Smooth muscle cell (in vitro differentiated cells): ENCODE measurements around the gene ABCC1. TPM values are rescaled to one million over a fixed set of nuclear protein-coding genes. Genes with fewer than 3 reads are reported as not detected.

Experiments
- DNase-seq: peaks from one replicate; lab custom pipeline; 2025; ENCODE audit not compliant: unreplicated experiment; lab: John Stamatoyannopoulos, UW
- H2AFZ ChIP-seq: fragments of 200-600 bp; sonication (generic); 2 replicates; pipeline ENCODE4 v1.6.0; 2016; ENCODE audit warnings: antibody characterized with exemption, low read depth, mild to moderate bottlenecking
- H3F3A ChIP-seq: fragments of 200-600 bp; sonication (generic); 2 replicates; pipeline ENCODE4 v1.6.0; 2017; ENCODE audit warnings: antibody characterized with exemption, low read depth
- H3K27ac ChIP-seq: fragments of 200-600 bp; sonication (generic); 2 replicates; pipeline ENCODE4 v1.5.1; 2016; ENCODE audit warnings: low read depth, mild to moderate bottlenecking
- H3K27me3 ChIP-seq: fragments of 200-600 bp; sonication (generic); 2 replicates; pipeline ENCODE4 v1.6.1; 2016; ENCODE audit warnings: low read depth, mild to moderate bottlenecking
- H3K36me3 ChIP-seq: fragments of 200-600 bp; sonication (generic); 2 replicates; pipeline ENCODE4 v1.5.1; 2016; ENCODE audit warnings: low read depth
- H3K4me1 ChIP-seq: fragments of 200-600 bp; sonication (generic); 2 replicates; pipeline ENCODE4 v1.5.1; 2016; ENCODE audit warnings: low read depth
- H3K4me2 ChIP-seq: fragments of 200-600 bp; sonication (generic); 2 replicates; pipeline ENCODE4 v1.6.0; 2016; ENCODE audit warnings: mild to moderate bottlenecking
- H3K4me3 ChIP-seq: fragments of 200-600 bp; sonication (generic); 2 replicates; pipeline ENCODE4 v1.5.1; 2016; ENCODE audit warnings: mild to moderate bottlenecking
- H3K79me2 ChIP-seq: fragments of 200-600 bp; sonication (generic); 2 replicates; pipeline ENCODE4 v1.6.0; 2016; ENCODE audit warnings: low read depth, mild to moderate bottlenecking
- H3K9ac ChIP-seq: fragments of 200-600 bp; sonication (generic); 2 replicates; pipeline ENCODE4 v1.6.0; 2016; ENCODE audit warnings: low read depth
- H3K9me3 ChIP-seq: fragments of 200-600 bp; sonication (generic); replicated peaks from 2 replicates; pipeline ENCODE4 v1.5.1; 2016; ENCODE audit warnings: low read depth
- H4K20me1 ChIP-seq: fragments of 200-600 bp; sonication (generic); 2 replicates; pipeline ENCODE4 v1.6.0; 2016; ENCODE audit warnings: low read depth
- CTCF ChIP-seq: fragments of 200-600 bp; sonication (generic); IDR thresholded peaks from 2 replicates; pipeline ENCODE4 v1.5.1; 2017; ENCODE audit warnings: borderline replicate concordance, mild to moderate bottlenecking, antibody characterized with exemption; ENCODE audit not compliant: insufficient read depth, poor library complexity, severe bottlenecking
- WGBS: methylation state at CpG from one replicate; pipeline ENCODE4 v1.1.7; 2016; ENCODE audit warnings: low lambda C conversion rate; 5-methylcytosine and 5-hydroxymethylcytosine counted together
- polyA plus RNA-seq: library from polyadenylated mRNA; unstranded; fragments of >200 nt; fragmentation: Nextera tagmentation; extraction: Ambion mirVana; gene quantifications from 2 replicates; pipeline ENCODE4 v1.2.1, GENCODE V29; 2016
- total RNA-seq: library from RNA; depleted of rRNA; stranded (reverse); fragments of >200 nt; gene quantifications from 2 replicates; pipeline ENCODE4 v1.2.3, GENCODE V29; 2014

The ABCC1 gene
- total and polyA plus RNA-seq, 2 experiments from 2014 or later: 10.2 to 22.7 TPM

GRCh38 chr16:16030449-16030848 lies 81.0 kb downstream of the ABCC1 start:
- no peaks in the 10 kb centered on the region for H4K20me1 ChIP-seq
- WGBS: 98% methylated on average over 8 of the region's 8 CpGs
- no peak for DNase-seq
- H3K9me3 ChIP-seq: no peaks in the 10 kb centered on the region
- no peak overlapping the region for H3K4me2 ChIP-seq
- no peaks in the 10 kb centered on the region for H3K36me3 ChIP-seq
- H3K79me2 ChIP-seq: no peaks in the 10 kb centered on the region
- H2AFZ ChIP-seq: no peak overlapping the region
- no peak overlapping the region for H3K27ac ChIP-seq
- no peak for TF ChIP-seq CTCF
- H3F3A ChIP-seq: no peaks in the 10 kb centered on the region
- H3K27me3 ChIP-seq: no peaks in the 10 kb centered on the region
- H3K9ac ChIP-seq: no peak overlapping the region
- no peak overlapping the region for H3K4me3 ChIP-seq
- H3K4me1 ChIP-seq: no peaks in the 10 kb centered on the region

- WGBS: 100% methylated on average over 6 of the region's 6 CpGs
- no peak for TF ChIP-seq CTCF
- Histone ChIP-seq H3K9me3 (no peaks in the 10 kb centered on the region), H3K27ac (no peak overlapping the region), H3K4me3 (no peak overlapping the region), H3K4me2 (no peak overlapping the region), H2AFZ (no peak overlapping the region), H4K20me1 (no peaks in the 10 kb centered on the region), H3F3A (no peaks in the 10 kb centered on the region), H3K4me1 (no peaks in the 10 kb centered on the region), H3K27me3 (no peaks in the 10 kb centered on the region), H3K9ac (no peak overlapping the region), H3K79me2 (no peaks in the 10 kb centered on the region), H3K36me3 (no peaks in the 10 kb centered on the region)
- DNase-seq: no peak
Measured at GRCh38 chr16:16031401-16031800, 82.0 kb downstream of the ABCC1 start.

GRCh38 chr16:16032271-16032979 lies 83.0 kb downstream of the ABCC1 start:
- Histone ChIP-seq H3K4me2 (no peak overlapping the region), H4K20me1 (no peaks in the 10 kb centered on the region), H3K9ac (no peak overlapping the region), H3K27me3 (no peaks in the 10 kb centered on the region), H3K4me3 (no peak overlapping the region), H3K27ac (no peak overlapping the region), H3F3A (no peaks in the 10 kb centered on the region), H3K9me3 (no peaks in the 10 kb centered on the region), H3K36me3 (no peaks in the 10 kb centered on the region), H3K4me1 (no peaks in the 10 kb centered on the region), H3K79me2 (no peaks in the 10 kb centered on the region), H2AFZ (no peak overlapping the region)
- WGBS: 87% methylated on average over 5 of the region's 5 CpGs
- DNase-seq: no peak
- TF ChIP-seq CTCF: no peak

DNA sequence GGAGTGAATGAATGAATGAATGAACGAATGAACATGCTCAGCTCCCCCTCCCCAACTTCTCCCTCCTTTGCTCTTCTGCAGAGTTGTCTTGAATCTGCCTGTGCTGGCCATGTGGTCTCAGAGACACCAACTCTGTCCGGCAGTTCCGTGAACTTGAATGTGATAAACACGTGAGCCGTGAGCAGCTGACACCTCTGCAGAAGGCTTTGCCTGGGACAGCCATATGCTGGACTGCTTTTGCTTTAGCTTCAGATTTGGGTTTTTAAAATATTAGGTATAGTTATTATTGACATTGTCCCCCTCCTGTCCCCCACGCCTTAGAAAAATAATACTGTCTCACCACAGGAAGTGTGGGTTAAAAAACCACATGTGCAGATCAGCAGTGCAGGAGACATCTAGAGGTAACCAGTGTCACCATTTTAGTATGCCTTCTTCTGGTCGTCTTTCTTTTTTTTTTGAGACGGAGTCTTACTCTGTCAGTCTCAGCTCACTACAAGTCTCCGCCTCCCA lies 83.8 kb downstream of the ABCC1 start:
- no peaks in the 10 kb centered on the region for H3K4me1 ChIP-seq
- H3K36me3 ChIP-seq: no peaks in the 10 kb centered on the region
- no peak overlapping the region for H3K9ac ChIP-seq
- WGBS: 85% methylated on average over 9 of the region's 9 CpGs
- no peak overlapping the region for H2AFZ ChIP-seq
- no peak for DNase-seq
- H3K4me2 ChIP-seq: no peak overlapping the region
- no peaks in the 10 kb centered on the region for H3K79me2 ChIP-seq
- no peak for TF ChIP-seq CTCF
- no peak overlapping the region for H3K4me3 ChIP-seq
- no peak overlapping the region for H3K27ac ChIP-seq
- H3F3A ChIP-seq: no peaks in the 10 kb centered on the region
- H3K27me3 ChIP-seq: no peaks in the 10 kb centered on the region
- H3K9me3 ChIP-seq: no peaks in the 10 kb centered on the region
- no peaks in the 10 kb centered on the region for H4K20me1 ChIP-seq
